Lung (tissue), 12 donors: ENCODE data around the gene CRYZL1. TPM values are rescaled to one million over a fixed set of nuclear protein-coding genes. Genes with fewer than 3 reads are reported as not detected.

ENCODE experiments used
- ATAC-seq: fragments of 200-7000 bp; cut with Tn5 transposase; one replicate; pipeline ENCODE4 v1.9.1; 2020; ENCODE audit warnings: moderate number of reproducible peaks; ENCODE audit not compliant: insufficient read depth, low FRiP score
- DNase-seq, 3 donors: peaks; one replicate each; pipeline ENCODE4 v3.0.0-alpha.2; 2013 to 2017
- H3K27ac ChIP-seq, 2 donors: one replicate each; pipeline ENCODE4 v1.5.1; 2013; ENCODE audit warnings: mild to moderate bottlenecking in 2 of 2, moderate library complexity in 2 of 2, control low read depth in 1 of 2, inconsistent platforms in 1 of 2, low read depth in 1 of 2, low read length in 1 of 2
- H3K27me3 ChIP-seq, 3 donors: one replicate each; pipeline ENCODE4 v1.5.1; 2013; ENCODE audit warnings: low read length in 2 of 3; ENCODE audit not compliant: control insufficient read depth in 3 of 3, insufficient read depth in 3 of 3
- H3K36me3 ChIP-seq, 4 donors: one replicate each; pipeline ENCODE4 v1.5.1; 2013; ENCODE audit warnings: low read length in 4 of 4, mild to moderate bottlenecking in 1 of 4, moderate library complexity in 1 of 4; ENCODE audit not compliant: control insufficient read depth in 4 of 4, insufficient read depth in 4 of 4
- H3K4me1 ChIP-seq, 5 donors: one replicate each; pipeline ENCODE4 v1.5.1; 2013; ENCODE audit warnings: low read length in 5 of 5, mild to moderate bottlenecking in 2 of 5, moderate library complexity in 1 of 5; ENCODE audit not compliant: control insufficient read depth in 5 of 5, insufficient read depth in 5 of 5
- H3K4me3 ChIP-seq: one replicate; pipeline ENCODE4 v1.5.1; 2013; ENCODE audit warnings: mild to moderate bottlenecking, control low read depth, moderate library complexity
- H3K9ac ChIP-seq, 2 donors: one replicate each; pipeline ENCODE4 v1.5.1; 2013; ENCODE audit warnings: low read length in 2 of 2, control low read depth in 1 of 2; ENCODE audit not compliant: insufficient read depth in 1 of 2
- H3K9me3 ChIP-seq, 4 donors: one replicate each; pipeline ENCODE4 v1.5.1; 2013; ENCODE audit warnings: low read length in 3 of 4, mild to moderate bottlenecking in 1 of 4, moderate library complexity in 1 of 4; ENCODE audit not compliant: control insufficient read depth in 4 of 4, insufficient read depth in 3 of 4
- WGBS, 2 donors: extraction: QIAGEN DNeasy Blood & Tissue Kit; methylation state at CpG; one replicate each; pipeline ENCODE4 v1.1.7; 2013; 5-methylcytosine and 5-hydroxymethylcytosine counted together
- polyA plus RNA-seq, 2 donors: library from polyadenylated mRNA; stranded (reverse); fragments of 200-250 nt; gene quantifications; one replicate each; pipeline ENCODE4 v1.2.1, GENCODE V29; 2013
- total RNA-seq, 2 donors: library from RNA; depleted of rRNA in 1 of 2; stranded (reverse); fragments of >200 nt in 1 of 2; gene quantifications; one replicate each; pipeline ENCODE4 v1.2.1, GENCODE V29; 2014 to 2021
- TF ChIP-seq, protein P1 (sequence below): IDR thresholded peaks from 2 replicates; pipeline ENCODE4 v1.5.1; 2012; ENCODE audit warnings: mild to moderate bottlenecking; ENCODE audit errors: control extremely low read depth, extremely low read depth
- donor health status: control.
- donor health status: control.
- donor health status: Bipolar disorder and iron deficiency.
- donor health status: healthy.
- donor health status: DM: yes; HTN: yes; CAD: no.

The CRYZL1 gene
- total and polyA plus RNA-seq, 4 donors, result 16.4 to 64.2 (median 30.3) TPM

DNA sequence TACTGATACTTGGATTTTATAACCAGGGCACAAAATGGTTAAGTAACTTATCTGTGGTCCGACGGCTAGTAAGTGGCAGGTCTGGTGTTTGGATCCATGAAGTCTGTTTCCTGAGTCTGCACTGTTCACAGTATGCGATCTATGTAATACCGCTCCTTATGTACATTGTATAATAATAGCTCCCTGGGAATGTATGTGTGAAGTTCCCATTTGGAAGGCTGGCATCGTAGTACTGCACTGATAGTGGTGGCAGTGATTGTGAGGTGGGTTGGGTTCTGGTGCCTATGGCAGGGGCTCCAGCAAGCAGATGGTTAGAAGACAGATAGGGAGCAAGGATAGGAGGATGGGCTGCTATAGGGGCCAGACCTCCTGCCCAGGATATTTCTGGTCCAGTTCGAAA is 26.1 kb upstream of the CRYZL1 start:
- Histone ChIP-seq H3K27ac (no peak overlapping the region), H3K9ac (no peak overlapping the region), H3K9me3 (no peaks in the 10 kb centered on the region), H3K4me3 (no peak overlapping the region), H3K27me3 (no peaks in the 10 kb centered on the region), H3K36me3 (no peaks in the 10 kb centered on the region), H3K4me1 (peaks cover 0 to 10% (median 5%) of the 10 kb centered on the region in 5 donors)
- TF ChIP-seq, protein P1, sequence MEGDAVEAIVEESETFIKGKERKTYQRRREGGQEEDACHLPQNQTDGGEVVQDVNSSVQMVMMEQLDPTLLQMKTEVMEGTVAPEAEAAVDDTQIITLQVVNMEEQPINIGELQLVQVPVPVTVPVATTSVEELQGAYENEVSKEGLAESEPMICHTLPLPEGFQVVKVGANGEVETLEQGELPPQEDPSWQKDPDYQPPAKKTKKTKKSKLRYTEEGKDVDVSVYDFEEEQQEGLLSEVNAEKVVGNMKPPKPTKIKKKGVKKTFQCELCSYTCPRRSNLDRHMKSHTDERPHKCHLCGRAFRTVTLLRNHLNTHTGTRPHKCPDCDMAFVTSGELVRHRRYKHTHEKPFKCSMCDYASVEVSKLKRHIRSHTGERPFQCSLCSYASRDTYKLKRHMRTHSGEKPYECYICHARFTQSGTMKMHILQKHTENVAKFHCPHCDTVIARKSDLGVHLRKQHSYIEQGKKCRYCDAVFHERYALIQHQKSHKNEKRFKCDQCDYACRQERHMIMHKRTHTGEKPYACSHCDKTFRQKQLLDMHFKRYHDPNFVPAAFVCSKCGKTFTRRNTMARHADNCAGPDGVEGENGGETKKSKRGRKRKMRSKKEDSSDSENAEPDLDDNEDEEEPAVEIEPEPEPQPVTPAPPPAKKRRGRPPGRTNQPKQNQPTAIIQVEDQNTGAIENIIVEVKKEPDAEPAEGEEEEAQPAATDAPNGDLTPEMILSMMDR, result no peak
- DNase-seq, result no peak
- 81 to 87% methylated on average over 6 of the region's 6 CpGs for WGBS, 2 donors
- ATAC-seq, result no peak

DNA sequence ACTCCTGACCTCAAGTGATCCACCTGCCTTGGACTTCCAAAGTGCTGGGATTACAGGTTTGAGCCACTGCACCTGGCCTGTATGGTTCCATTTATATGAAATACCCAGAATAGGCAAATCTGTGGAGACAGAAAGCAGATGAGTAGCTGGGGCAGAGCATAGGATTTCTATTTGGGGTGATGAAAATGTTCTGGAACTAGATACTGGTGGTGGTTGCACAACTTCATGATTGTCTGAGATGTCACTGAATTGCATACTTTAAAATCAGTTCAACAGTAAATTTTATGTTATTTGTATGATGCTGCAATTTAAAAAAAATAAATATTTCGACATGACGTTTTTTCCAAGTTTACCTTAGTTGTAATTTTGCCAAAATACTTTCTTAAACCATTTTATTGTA is 24.6 kb upstream of the CRYZL1 start:
- Histone ChIP-seq H3K36me3 (no peaks in the 10 kb centered on the region), H3K27me3 (no peaks in the 10 kb centered on the region), H3K9ac (no peak overlapping the region), H3K4me3 (no peak overlapping the region), H3K9me3 (no peaks in the 10 kb centered on the region), H3K4me1 (peaks cover 0 to 10% (median 5%) of the 10 kb centered on the region in 5 donors), H3K27ac (no peak overlapping the region)
- ATAC-seq (no peak), DNase-seq (no peak)
- WGBS, 2 donors, result 88 to 90% methylated on average over 2 of the region's 2 CpGs
- TF ChIP-seq, protein P1, result no peak

DNA sequence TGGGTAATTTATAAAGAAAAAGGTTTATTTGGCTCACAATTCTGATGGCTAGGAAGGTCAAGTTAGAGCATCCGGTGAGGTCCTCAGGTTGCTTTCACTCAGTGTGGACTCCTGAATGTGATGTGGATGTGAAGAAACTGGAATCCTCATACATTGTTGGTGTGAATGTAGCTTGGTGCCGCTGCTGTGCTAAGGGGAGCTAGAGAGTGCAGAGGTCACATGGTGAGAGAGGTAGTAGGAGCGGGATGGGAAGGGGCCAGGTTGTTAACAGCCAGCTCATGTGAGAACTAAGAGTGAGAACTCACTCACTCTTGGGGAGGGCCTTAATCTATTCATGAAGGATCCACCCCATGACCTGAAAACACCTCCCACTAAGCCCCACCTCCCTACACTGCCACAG is 22.6 kb upstream of the CRYZL1 start:
- DNase-seq (no peak), ATAC-seq (no peak)
- whole genome bisulfite sequencing, 2 donors, result 97 to 99% methylated on average over 3 of the region's 3 CpGs

DNA sequence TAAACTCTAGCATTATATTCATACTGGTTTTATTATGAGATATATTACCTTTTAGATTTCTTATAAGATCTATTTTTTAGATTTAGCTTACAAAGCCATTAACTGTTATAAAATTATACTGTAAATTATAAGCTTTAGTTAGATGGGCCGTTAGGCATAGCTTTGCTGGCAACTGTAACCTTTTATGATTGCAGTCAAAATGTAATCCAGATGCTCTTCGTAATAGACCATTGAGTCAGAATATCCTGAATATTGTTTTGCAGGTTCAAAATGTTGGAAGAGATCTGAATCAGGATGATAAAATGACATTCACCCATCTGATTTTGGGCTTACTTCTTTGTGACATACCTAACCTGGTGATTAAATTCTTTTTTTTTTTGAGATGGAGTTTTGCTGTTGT is 21.7 kb upstream of the CRYZL1 start:
- TF ChIP-seq, protein P1, result no peak
- Histone ChIP-seq H3K4me1 (peaks cover 0 to 13% (median 5%) of the 10 kb centered on the region in 5 donors), H3K4me3 (no peak overlapping the region), H3K36me3 (no peaks in the 10 kb centered on the region), H3K9me3 (peaks cover 0 to 3% (median 0%) of the 10 kb centered on the region in 4 donors), H3K9ac (no peak overlapping the region), H3K27ac (no peak overlapping the region), H3K27me3 (no peaks in the 10 kb centered on the region)
- WGBS, 2 donors, result 91 to 95% methylated on average over 2 of the region's 2 CpGs
- ATAC-seq (no peak), DNase-seq (no peak)

More for the DNA sequence above, 22.6 kb upstream of the CRYZL1 start:
- no peaks in the 10 kb centered on the region for H3K36me3 ChIP-seq
- no peak overlapping the region for H3K27ac ChIP-seq
- TF ChIP-seq, protein P1, result no peak
- no peak overlapping the region for H3K4me3 ChIP-seq
- peaks cover 0 to 3% (median 0%) of the 10 kb centered on the region in 4 donors for H3K9me3 ChIP-seq
- peaks cover 0 to 16% (median 5%) of the 10 kb centered on the region in 5 donors for H3K4me1 ChIP-seq
- no peaks in the 10 kb centered on the region for H3K27me3 ChIP-seq
- no peak overlapping the region for H3K9ac ChIP-seq
